HL-60 (cell line): ENCODE measurements around the gene DENND1B.

Experiments
- POLR2AphosphoS5 ChIP-seq: IDR thresholded peaks from 2 replicates; pipeline ENCODE4 v1.6.1; 2012; ENCODE audit warnings: low read depth
- SPI1 ChIP-seq: IDR thresholded peaks from 2 replicates; pipeline ENCODE4 v1.6.1; 2012; ENCODE audit warnings: low read depth, mild to moderate bottlenecking, borderline replicate concordance
- TF ChIP-seq, protein P1 (sequence below): IDR thresholded peaks from one replicate; pipeline ENCODE4 v1.5.1; 2011; ENCODE audit warnings: low read length, control low read depth, inconsistent platforms; ENCODE audit not compliant: insufficient read depth

- TF ChIP-seq, protein P1, sequence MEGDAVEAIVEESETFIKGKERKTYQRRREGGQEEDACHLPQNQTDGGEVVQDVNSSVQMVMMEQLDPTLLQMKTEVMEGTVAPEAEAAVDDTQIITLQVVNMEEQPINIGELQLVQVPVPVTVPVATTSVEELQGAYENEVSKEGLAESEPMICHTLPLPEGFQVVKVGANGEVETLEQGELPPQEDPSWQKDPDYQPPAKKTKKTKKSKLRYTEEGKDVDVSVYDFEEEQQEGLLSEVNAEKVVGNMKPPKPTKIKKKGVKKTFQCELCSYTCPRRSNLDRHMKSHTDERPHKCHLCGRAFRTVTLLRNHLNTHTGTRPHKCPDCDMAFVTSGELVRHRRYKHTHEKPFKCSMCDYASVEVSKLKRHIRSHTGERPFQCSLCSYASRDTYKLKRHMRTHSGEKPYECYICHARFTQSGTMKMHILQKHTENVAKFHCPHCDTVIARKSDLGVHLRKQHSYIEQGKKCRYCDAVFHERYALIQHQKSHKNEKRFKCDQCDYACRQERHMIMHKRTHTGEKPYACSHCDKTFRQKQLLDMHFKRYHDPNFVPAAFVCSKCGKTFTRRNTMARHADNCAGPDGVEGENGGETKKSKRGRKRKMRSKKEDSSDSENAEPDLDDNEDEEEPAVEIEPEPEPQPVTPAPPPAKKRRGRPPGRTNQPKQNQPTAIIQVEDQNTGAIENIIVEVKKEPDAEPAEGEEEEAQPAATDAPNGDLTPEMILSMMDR, result no peak
- TF ChIP-seq POLR2AphosphoS5 (no peak), SPI1 (no peak)
Observed at GRCh38 chr1:197740992-197741391, 34.3 kb downstream of the DENND1B start.
